ENCODE results near the gene MPP7.
"Not testable (repeated sequence)": the region's sequence is repeated elsewhere in the genome, so short reads cannot be mapped to it uniquely, and the experiment has no call there.

The MPP7 gene

DNA sequence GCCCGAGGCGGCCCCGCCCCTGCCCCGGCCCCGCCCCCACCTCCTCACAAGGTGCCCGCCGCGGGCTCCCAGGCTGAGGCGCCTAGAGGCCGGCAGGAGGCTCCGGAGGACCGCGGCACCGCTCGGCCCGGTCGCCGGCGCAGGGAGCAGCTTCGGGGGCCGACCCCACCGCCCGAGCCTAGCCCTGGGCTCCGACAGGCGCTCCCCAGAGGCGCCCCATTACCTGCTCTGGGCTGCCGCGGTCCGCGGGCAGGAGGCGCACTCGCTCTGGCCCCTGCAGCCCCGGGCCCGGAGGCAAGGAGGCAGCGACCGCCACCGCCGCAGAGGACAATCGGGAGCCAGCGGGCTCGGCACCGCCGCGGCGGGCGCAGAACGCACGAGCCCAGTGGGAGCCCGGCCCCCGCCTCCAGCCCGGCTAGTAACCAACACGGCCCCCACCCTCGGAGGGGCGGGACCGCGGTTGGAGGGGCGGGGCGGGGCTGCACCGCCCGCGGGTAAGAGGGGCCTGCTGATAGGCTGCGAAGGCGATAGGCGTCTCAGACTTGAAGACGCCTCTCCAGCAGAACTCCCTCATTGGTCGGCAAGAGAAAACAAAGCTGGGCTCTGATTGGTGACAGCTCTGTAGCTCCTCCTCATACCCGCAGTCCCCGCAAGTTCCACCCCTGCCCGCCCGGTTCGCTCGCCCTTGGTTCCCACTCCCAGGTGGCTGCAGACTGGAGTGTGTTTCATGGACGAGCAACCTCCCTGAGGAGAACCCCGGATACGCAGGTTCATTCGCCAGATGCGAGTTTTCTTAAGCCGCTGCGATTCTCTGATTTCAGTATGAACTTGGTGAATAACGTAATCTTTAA is at the start of gene MPP7:
Gene MPP7, minus strand, starts transcription at position 427 of the 851 bp plus-strand sequence. CDS start 64,460 bp downstream, outside the sequence.
- peak; percentile 83 for DNase-seq (ENCODE audit: low read depth)

DNA sequence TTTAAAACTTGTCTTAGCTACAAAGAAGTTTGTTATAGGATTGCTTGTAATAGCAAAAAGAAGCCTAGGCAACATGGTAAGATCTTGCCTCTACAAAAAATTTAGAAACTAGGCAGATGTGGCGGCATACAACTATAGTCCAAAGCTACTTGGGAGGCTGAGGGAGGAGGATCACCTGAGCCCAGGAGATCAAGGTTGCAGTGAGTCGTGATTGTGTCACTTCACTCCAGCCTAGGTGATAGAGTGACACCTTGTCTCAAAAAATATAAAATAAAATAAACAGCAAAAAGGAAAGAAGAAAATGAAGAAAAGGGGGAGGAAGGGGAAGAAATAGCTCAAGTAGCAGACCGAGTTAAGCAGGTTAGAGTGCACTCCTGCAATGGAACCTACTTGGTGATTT is 47.0 kb upstream of the MPP7 start:
- no peak for DNase-seq (ENCODE audit: low read depth)

DNA sequence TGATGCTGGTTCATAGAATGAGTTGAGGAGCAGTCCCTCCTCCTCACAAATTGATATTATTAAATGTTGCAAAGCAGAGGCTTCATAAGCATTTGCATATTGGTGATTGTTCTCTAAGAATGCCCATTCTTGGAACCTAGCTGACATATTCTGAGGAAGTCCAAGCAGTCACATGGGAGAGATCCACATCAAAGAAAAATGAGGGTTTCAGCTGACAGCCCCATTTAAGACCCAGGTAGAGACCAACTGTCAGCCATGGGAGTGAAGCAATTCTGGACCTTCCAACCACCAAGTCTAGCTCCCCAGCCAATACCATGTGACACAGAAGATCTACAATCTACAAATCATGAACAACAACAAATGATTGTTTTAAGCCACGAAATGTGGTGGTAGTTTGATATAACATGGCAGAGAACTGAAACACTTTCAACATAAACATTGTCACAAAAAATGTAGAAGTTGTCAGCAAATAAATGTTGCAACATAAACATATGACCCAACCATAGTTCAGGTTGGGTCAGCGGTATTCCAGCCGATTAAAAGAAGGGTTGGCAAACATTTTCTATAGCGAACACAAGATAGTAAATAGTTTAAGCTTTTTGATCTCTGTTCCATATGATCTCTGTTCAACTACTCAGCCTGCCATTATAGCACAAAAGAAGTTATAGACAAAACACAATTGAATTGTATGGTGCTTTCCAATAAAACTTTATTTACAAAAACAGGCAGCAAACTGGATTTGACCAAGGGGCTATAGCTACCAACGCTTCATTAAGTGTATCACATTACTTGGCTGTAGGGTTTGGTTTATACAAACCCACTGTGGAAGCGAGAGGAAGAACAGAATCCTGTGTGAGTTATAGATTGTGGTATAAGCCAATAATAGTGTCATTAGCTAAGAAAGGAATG is 41.4 kb upstream of the MPP7 start:
- DNase-seq (ENCODE audit: low read depth), result no peak

DNA sequence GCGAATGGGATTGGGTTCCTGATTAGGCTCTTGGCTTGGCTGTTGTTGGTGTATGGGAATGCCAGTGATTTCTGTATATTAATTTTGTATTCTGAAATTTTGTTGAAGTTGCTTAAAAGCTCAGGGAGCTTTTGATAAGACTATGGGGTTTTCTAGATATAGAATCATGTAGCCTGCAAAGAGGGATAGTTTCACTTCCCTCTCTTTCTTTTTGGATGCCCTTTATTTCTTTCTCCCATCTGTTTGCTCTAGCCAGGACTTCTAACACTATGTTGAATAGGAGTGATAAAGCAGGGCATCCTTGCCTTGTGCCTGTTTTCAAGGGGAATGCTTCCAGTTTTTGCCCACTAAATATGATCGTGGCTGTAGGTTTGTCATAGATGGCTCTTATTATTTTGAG is 40.4 kb upstream of the MPP7 start:
- no peak for DNase-seq (ENCODE audit: low read depth)

DNA sequence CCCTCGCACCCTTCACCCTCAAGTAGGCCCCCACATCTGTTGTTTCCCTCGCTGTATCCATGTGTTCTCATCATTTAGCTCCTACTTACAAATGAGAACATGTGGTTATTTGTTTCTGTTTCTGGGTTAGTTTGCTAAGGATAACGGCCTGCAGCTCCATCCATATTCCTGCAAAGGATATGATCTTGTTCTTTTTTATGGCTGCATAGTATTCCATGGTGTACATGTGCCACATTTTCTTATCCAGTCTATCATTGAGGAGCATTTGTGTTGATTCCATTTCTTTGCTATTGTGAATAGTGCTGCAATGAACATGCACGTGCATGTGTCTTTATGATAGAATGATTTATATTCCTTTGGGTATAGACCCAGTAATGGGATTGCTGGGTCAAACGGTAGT is 38.8 kb upstream of the MPP7 start:
- DNase-seq (ENCODE audit: low read depth), result not testable (repeated sequence)

DNA sequence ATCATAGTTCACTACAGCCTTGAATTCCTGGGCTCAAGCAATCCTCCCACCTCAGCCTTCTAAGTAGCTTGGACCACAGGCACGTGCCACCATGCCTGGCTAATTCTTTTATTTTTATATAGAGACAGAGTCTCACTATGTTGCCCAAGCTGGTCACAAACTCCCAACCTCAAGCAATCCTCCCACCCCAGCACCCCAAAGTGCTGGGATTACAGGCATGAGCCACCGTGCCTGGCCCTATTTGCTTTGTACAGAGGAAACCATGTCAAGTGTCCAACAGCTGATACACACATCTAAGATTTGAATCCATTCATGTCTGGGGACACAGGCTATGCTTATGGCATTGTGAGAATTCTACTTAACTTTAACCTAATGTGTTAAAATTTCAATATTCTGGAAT is 29.9 kb upstream of the MPP7 start:
- DNase-seq (ENCODE audit: low read depth), result no peak

DNA sequence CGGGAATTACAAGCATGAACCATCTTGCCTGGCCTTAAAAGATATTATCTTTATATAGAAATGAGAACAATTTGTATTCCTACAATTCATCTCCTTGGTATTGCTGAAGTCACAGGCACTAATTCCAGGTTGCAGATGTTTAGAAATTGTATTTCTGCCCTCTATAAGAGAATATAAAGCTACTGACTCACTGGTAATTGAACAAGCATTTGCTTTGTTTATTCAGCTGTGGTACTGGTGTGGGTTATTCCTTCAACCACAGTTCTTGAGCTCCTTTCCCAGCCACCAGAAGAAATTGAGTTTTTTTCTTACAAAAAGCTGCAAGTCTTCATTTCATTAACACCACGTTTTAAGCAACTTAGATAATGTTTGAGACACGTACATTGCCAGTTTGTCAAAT is 29.0 kb upstream of the MPP7 start:
- DNase-seq (ENCODE audit: low read depth), result no peak

DNA sequence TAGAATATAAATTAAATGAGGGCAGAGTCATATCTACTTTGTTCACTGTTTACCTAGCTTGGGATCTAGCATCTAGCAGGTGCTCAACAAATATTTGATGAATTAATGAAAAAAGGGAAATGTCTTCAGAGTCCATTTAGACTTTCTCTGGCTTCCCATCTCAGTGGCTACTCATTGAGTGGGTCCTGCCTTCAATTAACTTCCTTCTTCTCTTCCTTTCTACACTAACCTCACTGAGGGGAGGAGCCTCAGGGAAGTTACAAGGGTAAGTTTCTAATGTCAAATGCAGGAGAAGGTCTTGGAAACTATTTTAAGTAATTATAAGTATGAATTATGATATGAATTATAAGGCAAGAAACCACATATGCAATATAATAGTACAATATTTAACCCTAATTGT is 28.2 kb upstream of the MPP7 start:
- no peak for DNase-seq (ENCODE audit: low read depth)

DNA sequence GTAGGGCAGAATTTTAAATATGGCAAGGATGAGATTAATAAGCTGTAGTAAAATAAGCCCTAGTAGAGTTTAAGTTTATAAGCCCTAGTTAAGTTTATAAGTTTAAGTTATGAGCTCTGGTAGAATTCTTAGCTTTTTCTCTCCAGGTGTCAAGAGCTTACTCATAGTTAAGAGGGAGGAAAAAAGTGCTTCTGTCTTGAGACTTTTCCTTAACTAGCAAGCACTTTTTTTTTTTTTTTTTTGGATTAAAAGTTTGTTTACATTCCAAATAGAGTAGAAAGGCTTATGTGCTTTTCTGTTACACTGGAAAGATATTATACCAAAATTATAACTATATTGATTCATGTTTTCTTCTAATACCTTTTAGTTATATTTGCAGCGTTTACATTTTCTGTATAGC is 25.5 kb upstream of the MPP7 start:
- DNase-seq (ENCODE audit: low read depth), result no peak

DNA sequence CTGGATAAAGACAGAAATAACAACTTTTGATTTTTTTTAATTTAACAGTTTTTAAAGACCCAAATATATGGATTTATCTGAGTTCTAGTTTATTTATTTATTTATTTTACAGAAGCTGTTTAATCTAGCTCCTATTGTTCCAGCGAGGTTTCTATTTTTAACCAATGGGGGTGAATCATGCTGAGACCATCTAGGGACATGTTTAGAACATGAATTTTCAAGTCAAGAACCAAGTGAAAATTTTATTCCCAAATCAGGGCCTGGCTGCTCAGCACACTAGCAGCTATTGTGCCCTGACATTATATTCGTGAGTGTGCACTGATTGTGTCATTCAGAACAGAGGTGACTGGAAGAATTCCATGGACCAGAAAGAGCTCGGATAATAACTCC is 24.6 kb upstream of the MPP7 start:
- DNase-seq (ENCODE audit: low read depth), result no peak

DNA sequence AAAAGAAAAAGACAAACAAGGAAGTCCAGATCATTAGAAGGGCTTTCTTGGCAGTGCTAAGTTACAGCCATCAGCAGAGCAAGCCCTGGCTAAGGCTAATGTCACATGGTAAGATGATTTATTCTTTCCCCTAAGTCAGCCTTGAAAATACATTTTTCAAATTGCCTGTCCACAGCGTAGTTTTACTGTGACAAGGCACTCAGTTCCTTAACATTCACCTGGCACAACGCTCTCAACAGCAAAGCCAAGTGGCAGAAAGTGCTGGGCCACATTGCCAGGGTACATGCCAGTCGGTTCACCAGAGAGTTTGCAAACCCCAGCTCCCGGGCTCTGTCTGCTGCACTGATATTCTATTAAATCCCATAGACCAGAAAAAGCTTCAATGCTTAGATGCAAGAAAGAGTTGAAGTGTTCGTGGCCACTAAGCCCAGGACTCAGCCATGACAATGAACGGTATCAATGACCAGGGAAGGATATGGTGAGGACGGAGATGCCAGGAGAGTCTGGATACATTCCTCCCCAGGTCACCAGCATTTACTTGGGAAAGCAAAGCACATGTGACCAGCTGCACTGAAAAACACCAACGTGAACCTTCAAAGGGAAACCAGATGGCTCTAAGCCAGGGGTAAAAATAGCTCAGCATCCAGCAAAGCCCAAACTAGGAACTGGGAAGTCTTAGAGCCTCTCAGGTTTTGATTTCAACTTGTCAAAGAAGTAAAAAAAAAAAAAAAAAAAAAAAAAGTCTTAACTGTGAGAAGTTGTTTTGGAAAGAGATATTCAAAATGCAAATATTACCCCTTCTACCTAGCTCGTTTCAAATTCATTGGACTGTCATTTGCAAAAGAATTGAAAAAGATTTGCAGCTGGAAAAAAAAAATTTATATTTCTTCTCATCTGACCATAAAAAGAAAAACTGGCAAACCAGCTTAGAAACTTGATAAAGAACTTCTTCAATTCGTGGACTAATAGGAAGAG is 23.9 kb upstream of the MPP7 start:
- no peak for DNase-seq (ENCODE audit: low read depth)

DNA sequence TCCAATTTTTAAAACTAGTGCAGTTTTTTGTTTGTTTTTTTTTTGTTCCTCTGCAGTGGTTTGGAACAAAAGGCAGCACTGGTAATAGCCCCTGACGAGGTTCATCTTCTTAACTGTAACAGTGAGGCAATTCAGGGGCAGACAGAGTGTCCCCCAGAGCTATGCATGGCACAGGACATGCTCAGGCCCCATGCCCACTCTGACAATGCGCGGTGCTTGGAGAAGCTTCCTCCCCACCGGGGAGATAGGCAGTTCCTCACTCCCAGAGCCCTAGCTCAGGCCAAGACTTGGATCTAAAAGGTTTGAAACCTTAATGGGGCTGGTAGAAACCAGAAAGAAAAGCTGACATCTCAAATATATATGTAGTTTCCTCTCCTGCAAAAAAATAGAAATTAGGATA is 17.9 kb upstream of the MPP7 start:
- no peak for DNase-seq (ENCODE audit: low read depth)

DNA sequence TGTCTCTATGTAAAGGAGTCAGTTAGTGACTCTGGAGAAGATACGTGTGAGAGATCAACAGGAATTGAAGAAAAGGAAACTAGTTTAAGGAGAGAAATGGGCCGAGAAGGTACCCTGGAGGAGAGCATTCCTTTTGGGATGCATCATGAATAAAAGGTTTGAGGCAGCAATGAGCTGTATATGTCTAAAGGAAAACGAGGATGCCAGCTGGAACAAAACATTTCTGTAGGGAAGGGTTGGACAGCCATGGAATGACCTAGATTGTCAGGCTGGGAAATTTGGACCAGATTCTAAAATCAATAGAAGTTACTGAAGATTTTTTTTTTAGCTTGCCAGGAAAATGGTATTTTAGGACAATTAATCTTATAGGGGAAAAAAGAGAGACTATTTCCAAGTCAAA is 17.2 kb upstream of the MPP7 start:
- no peak for DNase-seq (ENCODE audit: low read depth)

DNA sequence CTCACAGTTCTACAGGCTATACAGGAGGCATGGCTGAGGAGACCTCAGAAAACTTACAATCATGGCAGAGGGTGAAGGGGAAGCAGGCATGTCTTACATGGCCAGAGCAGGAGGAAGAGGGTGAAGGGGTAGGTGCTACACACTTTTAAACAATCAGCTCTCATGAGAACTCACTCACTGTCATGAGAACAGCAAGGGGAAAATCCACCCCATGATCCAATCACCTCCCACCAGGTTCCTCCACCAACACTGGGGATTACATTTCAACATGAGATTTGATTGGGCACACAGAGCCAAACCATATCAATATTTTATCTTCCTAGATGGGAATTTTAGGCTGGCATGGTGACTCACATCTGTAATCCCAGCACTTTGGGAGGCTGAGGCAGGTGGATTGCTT is 16.2 kb upstream of the MPP7 start:
- not testable (repeated sequence) for DNase-seq (ENCODE audit: low read depth)

DNA sequence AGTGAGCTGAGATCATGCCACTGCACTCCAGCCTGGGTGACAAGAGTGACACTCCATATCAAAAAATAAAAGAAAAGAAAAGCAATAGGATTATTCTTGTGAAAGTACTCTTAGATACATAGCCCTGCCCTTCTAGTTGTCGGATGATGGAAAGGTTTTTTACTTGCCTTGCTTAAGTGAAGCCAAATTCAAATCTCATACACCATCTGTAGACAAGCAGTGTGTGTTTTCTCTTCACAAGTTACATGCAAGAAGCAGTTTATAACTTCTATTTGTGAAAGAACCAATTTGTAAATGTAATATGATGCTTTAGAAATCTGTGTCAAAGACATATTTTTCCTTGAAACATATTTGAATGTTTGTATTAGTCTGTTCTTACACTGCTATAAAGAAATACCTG is 15.8 kb upstream of the MPP7 start:
- DNase-seq (ENCODE audit: low read depth), result no peak

DNA sequence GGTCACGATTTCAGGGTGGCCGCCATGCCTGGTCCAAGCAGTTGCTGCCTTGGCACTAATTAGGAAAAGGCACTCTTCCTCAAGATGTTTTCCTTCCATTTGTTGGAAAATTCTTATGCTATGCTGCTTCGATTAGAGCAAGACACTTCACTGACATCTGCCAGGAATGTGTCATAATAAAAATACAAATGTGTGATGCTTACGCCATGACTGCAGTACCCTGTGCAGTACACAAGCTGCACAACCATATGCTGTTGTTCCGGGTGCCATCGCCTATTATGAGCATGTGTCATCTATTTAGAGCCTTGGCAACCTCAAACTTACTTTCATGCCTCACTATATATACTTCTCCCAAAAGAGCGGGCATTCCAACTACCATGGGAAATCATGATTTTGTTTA is 14.9 kb upstream of the MPP7 start:
- no peak for DNase-seq (ENCODE audit: low read depth)

DNA sequence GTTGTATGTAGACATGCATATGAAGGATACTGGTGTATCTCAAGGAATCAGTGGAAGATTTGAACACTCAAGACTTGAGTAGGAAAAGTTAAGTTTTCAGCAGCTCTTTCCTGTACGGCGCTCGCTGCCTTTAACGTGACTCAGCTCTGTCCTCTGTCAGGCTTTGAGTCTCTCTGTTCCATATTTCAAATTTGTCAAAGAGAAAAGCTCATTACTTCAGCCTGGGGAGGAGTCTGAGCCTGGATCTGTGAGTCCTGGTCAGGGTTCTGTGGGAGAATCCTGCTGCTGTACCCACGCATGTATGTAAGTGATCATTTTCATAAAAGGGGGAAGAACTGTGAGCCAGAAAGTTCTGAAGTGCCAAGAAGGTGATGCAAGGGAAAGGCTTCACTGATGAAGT is 13.8 kb upstream of the MPP7 start:
- DNase-seq (ENCODE audit: low read depth), result no peak

DNA sequence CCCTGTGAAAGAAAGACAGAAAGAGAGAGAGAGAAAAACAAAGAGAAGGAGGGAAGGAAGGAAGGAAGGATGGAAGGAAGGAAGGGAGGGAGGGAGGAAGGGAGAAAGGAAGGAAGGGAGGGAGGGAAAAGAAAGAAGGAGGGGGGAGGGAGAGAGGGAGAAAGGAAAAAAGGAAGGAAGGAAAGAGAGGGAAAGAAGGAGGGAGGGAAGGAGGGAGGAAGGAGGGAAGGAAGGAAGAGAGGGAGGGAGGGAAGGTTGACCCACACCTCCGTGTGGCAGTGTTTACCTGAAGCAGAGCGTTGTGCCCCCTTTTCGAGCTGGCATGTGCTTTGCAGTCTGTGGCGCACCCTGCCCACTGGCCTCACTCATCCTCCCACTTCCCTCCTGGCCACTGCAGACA is 12.3 kb upstream of the MPP7 start:
- no peak for DNase-seq (ENCODE audit: low read depth)

DNA sequence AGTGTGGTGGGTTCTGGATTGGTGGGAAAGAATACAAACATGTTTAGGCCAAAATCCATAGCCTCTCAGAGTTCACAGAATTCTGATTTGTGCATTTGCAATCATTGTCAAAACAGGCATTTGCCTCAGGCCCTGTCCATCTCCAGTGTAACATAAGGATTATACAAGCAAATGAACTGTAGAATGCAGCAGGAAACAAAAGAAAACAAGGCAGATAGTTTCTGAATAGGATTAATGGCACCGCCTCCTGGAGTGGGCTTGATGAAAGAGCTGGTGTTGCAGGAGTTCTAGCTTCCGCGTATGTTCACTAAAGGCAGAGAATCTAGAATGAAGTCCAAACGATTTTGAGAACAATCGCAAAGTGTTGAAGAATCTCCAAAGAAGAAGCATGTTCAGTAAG is 11.3 kb upstream of the MPP7 start:
- DNase-seq (ENCODE audit: low read depth), result no peak

DNA sequence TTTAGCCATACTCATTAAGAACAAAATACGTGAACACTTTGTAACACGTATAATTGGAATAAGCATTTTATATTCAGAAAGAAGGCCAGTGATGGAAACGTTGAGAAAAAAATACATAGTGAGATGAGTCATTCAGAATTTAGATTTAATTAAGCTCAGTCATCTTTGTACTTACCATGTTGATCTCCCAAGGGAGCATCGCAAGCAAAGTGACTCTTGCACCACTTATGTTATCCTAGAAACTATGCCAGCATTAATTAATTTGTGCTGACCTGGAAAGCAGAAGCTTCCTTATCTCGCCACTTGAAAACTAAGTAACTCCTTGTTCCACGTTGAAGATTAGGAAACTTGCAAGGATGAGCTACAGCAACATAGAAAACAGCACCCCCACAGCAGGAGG is 9.7 kb upstream of the MPP7 start:
- no peak for DNase-seq (ENCODE audit: low read depth)

DNA sequence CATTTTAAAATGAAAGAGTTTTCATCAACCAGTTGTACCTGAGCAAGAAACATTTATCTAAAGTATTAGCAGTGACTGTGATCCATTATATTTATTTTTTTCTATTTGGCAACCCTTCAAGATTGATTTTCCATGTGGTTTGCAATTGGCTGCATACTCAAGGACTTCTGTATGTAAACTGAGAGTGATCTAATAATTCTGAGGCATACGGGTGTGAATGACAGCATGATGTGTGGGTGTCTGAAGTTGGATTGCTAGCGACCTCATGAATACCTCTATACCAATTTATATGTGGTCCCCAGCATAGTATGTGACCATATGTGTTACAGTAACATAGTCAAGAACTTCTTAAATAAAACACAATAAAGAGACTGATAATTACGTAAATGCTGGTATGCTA is 8.2 kb upstream of the MPP7 start:
- DNase-seq (ENCODE audit: low read depth), result no peak

DNA sequence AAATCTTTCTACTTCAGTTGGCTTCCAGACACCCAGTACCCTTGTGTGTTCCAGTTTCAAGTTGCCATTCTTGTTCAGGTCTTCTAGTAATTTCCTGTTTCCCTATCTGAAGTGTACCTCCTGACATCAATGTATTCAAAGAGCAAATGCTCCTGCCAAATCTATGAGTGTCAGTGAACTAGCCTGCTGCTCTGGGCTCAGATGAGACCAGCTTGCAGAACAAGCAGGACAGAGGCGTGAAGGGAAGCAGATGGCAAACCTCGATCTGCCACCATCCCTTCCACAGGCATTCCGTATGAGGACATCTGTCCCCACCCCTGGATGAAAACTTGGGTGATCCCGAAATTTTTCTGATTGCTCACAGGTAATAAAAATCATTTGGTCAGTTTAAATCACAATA is 4.4 kb upstream of the MPP7 start:
- DNase-seq (ENCODE audit: low read depth), result no peak

All from CMK (cell line).